Measurements from ENCODE around the gene RNF115.
A peak's percentile ranks its signal among the peaks of the same experiment; 100 is the strongest.

The RNF115 gene

DNA sequence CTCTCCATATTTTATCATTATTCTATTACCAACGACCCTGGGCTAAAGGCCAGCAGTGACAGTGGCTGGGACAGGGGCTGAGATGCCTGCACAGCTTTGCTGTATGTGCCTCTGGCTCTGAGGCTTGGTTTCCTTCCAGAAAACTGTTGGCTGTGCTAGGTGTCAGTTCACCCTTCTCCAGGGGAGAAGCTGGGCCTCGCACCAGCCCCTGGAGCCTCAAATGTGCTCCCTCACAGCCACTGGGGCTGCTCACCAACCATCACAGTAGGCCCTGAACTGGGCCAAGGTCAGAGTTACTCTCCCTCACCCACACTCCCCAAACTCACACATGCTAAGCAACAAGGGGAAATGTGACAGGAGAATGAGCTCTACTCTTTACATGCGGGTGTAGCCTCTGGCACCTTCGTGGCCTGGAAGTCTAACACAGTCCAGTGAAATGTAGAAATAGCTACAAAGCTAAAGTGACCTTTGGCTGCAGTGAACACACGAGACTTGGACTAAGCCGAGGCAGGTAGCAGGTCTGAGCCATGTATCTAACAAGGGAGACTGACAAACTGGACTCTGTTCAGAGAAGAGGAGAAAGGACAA lies 109.3 kb downstream of the RNF115 start:
- Histone ChIP-seq H3K9ac (no peak overlapping the region), H3K36me3 (ENCODE audit: insufficient read depth) (no peaks in the 10 kb centered on the region), H3K4me1 (ENCODE audit: low read depth, poor library complexity, severe bottlenecking) (peaks cover 8% of the 10 kb centered on the region), H3K79me2 (ENCODE audit: insufficient read depth, low read depth) (no peaks in the 10 kb centered on the region), H2AFZ (ENCODE audit: low read depth) (no peak overlapping the region), H3K27ac (no peak overlapping the region), H3K4me3 (IDR thresholded peaks at IDR 0.05; ENCODE audit: insufficient read depth, low read depth, low read length) (no peak overlapping the region), H3K27me3 (ENCODE audit: insufficient read depth, low read depth) (no peaks in the 10 kb centered on the region), H3K4me2 (no peak overlapping the region), H4K20me1 (ENCODE audit: insufficient read depth) (no peaks in the 10 kb centered on the region)
- TF ChIP-seq, protein P1, sequence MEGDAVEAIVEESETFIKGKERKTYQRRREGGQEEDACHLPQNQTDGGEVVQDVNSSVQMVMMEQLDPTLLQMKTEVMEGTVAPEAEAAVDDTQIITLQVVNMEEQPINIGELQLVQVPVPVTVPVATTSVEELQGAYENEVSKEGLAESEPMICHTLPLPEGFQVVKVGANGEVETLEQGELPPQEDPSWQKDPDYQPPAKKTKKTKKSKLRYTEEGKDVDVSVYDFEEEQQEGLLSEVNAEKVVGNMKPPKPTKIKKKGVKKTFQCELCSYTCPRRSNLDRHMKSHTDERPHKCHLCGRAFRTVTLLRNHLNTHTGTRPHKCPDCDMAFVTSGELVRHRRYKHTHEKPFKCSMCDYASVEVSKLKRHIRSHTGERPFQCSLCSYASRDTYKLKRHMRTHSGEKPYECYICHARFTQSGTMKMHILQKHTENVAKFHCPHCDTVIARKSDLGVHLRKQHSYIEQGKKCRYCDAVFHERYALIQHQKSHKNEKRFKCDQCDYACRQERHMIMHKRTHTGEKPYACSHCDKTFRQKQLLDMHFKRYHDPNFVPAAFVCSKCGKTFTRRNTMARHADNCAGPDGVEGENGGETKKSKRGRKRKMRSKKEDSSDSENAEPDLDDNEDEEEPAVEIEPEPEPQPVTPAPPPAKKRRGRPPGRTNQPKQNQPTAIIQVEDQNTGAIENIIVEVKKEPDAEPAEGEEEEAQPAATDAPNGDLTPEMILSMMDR (conservative IDR thresholded peaks at IDR 0.05; ENCODE audit: low read depth, low read length): no peak

DNA sequence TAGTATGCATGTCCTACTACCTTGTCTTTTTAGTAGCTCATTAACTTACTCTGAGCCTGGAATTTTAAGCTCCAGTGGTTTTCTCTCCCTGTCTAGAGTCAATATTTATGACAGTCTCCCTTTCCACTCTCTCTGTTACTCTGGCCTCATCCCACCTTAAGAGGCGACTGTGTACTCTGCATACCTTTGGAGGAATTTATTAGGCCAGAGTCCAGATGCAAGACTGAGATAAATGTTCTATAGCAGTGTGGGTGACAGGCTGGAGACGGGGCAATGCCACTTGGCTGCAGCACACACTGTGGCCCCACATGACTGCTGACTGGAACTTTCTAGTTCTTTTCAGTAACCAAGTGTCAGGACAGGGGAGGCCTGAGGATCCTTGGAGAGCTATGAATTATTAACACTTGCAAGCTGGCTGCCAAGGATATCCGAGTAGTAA lies 112.7 kb downstream of the RNF115 start:
- TF ChIP-seq, protein P1 (conservative IDR thresholded peaks at IDR 0.05; ENCODE audit: low read depth, low read length): no peak
- no peak overlapping the region for H3K27ac ChIP-seq
- no peaks in the 10 kb centered on the region for H3K27me3 ChIP-seq (ENCODE audit: insufficient read depth, low read depth)
- H3K9ac ChIP-seq: no peak overlapping the region
- no peak overlapping the region for H3K4me3 ChIP-seq (IDR thresholded peaks at IDR 0.05; ENCODE audit: insufficient read depth, low read depth, low read length)
- H4K20me1 ChIP-seq (ENCODE audit: insufficient read depth): no peaks in the 10 kb centered on the region
- no peak overlapping the region for H3K4me2 ChIP-seq
- H2AFZ ChIP-seq (ENCODE audit: low read depth): no peak overlapping the region
- no peaks in the 10 kb centered on the region for H3K36me3 ChIP-seq (ENCODE audit: insufficient read depth)
- H3K79me2 ChIP-seq (ENCODE audit: insufficient read depth, low read depth): no peaks in the 10 kb centered on the region
- peaks cover 7% of the 10 kb centered on the region for H3K4me1 ChIP-seq (ENCODE audit: low read depth, poor library complexity, severe bottlenecking)

DNA sequence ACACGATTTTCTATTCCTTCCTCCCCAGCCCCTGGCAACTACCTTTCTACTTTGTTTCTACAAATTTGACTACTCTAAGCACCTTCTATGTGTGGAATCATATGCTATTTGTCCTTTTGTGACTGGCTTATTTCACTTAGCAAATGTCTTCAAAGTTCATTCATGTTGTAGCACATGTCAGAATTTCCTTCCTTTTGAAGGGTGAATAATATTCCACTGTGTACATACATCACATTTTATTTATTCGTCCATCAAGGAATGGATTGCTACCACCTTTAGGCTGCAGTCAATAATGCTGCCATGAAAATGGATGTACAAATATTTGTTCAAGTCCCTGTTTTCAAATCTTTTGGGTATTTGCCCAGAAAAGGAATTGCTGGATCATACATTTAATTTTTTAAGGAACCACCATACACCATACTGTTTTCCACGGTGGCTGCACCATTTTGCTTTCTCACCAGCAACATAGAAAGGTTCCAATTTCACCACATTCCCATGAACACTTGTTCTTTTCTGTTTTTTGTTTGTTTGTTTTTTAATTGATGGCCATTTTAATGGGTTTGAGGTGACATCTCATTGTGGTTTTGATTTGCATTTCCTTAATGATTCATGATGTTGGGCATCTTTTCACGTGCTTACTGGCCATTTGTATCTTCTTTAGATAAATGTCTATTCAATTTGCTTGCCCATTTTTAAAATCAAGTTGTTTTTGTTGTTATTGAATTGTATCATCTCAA lies 113.4 kb downstream of the RNF115 start:
- H3K4me2 ChIP-seq: no peak overlapping the region
- no peak overlapping the region for H2AFZ ChIP-seq (ENCODE audit: low read depth)
- H4K20me1 ChIP-seq (ENCODE audit: insufficient read depth): no peaks in the 10 kb centered on the region
- no peaks in the 10 kb centered on the region for H3K36me3 ChIP-seq (ENCODE audit: insufficient read depth)
- no peak overlapping the region for H3K4me3 ChIP-seq (IDR thresholded peaks at IDR 0.05; ENCODE audit: insufficient read depth, low read depth, low read length)
- H3K4me1 ChIP-seq (ENCODE audit: low read depth, poor library complexity, severe bottlenecking): peaks cover 7% of the 10 kb centered on the region
- no peaks in the 10 kb centered on the region for H3K79me2 ChIP-seq (ENCODE audit: insufficient read depth, low read depth)
- no peak overlapping the region for H3K9ac ChIP-seq
- TF ChIP-seq, protein P1 (conservative IDR thresholded peaks at IDR 0.05; ENCODE audit: low read depth, low read length): no peak
- H3K27ac ChIP-seq: no peak overlapping the region
- no peaks in the 10 kb centered on the region for H3K27me3 ChIP-seq (ENCODE audit: insufficient read depth, low read depth)

DNA sequence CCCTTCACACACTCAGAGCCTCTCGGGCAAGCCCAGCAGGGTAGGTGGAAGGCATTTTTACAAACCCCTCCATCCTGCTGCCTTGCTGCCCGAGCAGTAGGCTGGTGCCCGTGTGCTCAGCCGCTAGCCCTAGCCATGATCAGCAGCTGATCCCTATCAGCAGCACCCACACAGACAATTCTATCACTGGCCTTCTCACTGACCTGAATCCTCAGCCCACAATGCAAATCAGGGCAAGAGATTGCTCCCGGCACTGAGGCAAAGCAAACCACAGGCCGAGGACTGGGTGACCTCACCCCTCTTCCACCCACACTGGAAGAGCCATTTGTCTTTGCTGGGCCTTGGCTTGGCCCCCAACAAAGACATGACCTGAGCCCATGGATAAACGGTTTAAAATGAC lies 115.8 kb downstream of the RNF115 start:
- Histone ChIP-seq H3K4me2 (peak overlapping the region; percentile 1; the same call in 1 of the 2 replicates), H2AFZ (ENCODE audit: low read depth) (no peak overlapping the region)
- TF ChIP-seq, protein P1 (conservative IDR thresholded peaks at IDR 0.05; ENCODE audit: low read depth, low read length): no peak

More for the DNA sequence above, 115.8 kb downstream of the RNF115 start:
- H3K9ac ChIP-seq: no peak overlapping the region
- no peak overlapping the region for H3K27ac ChIP-seq
- no peaks in the 10 kb centered on the region for H4K20me1 ChIP-seq (ENCODE audit: insufficient read depth)
- H3K27me3 ChIP-seq (ENCODE audit: insufficient read depth, low read depth): no peaks in the 10 kb centered on the region
- H3K36me3 ChIP-seq (ENCODE audit: insufficient read depth): no peaks in the 10 kb centered on the region
- H3K4me1 ChIP-seq (ENCODE audit: low read depth, poor library complexity, severe bottlenecking): peaks cover 7% of the 10 kb centered on the region
- H3K79me2 ChIP-seq (ENCODE audit: insufficient read depth, low read depth): no peaks in the 10 kb centered on the region
- no peak overlapping the region for H3K4me3 ChIP-seq (IDR thresholded peaks at IDR 0.05; ENCODE audit: insufficient read depth, low read depth, low read length)

Measured in KMS-11 (cell line).